ENCODE results near the gene CATSPER1. TPM values are rescaled to one million over a fixed set of nuclear protein-coding genes. Genes with fewer than 3 reads are reported as not detected.

Gene CATSPER1
- total RNA-seq, 4 donors from 2014 or later: not detected

DNA sequence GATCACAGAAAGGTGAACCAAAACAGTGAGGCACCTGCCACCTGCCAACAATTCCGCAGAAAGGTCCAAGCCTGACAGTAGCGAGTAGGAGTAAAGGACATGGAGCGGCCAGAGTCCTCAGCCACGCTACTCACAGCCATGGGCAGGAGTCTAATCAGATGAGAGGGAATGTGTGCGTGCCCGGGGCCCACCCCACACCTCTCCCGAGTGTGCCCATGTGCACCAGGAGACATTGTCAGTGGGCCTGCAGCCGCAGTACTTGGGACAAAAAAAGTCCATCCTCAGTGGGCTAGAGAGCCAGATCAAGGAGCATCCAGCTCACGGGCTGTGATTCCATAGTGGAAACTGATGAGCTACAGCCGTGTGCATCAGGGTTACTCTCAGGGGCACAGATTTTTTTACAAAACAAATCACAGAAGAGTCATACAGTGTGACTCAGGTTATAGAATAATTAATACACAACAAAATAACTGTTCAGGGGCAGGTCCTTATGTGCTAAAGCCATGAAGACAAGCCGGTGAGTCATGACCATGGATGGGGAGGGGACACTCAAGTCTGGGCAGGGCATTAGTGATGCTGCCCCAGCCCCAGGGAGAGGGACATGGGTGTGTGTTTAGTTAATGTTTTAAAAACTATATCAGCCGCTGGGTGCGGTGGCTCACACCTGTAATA, 52.7 kb downstream of the CATSPER1 start:
- Histone ChIP-seq H3K9me3 (no peaks in the 10 kb centered on the region), H3K27me3 (no peaks in the 10 kb centered on the region), H3K4me3 (no peak overlapping the region), H3K4me1 (no peaks in the 10 kb centered on the region), H3K36me3 (peaks cover 0 to 67% (median 0%) of the 10 kb centered on the region in 3 donors), H3K27ac (no peak overlapping the region)
- TF ChIP-seq CTCF (IDR thresholded peaks at IDR 0.05) (no peak), POLR2A (IDR thresholded peaks at IDR 0.05) (no peak)
- DNase-seq: no peak

- no peaks in the 10 kb centered on the region for H3K27me3 ChIP-seq
- TF ChIP-seq POLR2A (IDR thresholded peaks at IDR 0.05) (no peak), CTCF (IDR thresholded peaks at IDR 0.05) (no peak)
- peaks cover 0 to 67% (median 0%) of the 10 kb centered on the region in 3 donors for H3K36me3 ChIP-seq
- no peak overlapping the region for H3K4me3 ChIP-seq
- no peak for DNase-seq
- no peaks in the 10 kb centered on the region for H3K4me1 ChIP-seq
- H3K27ac ChIP-seq: no peak overlapping the region
- no peaks in the 10 kb centered on the region for H3K9me3 ChIP-seq
Observed at GRCh38 chr11:65972116-65972515, 54.2 kb downstream of the CATSPER1 start.

GRCh38 chr11:65968600-65969482, 57.4 kb downstream of the CATSPER1 start:
- Histone ChIP-seq H3K4me3 (no peak overlapping the region), H3K27ac (no peak overlapping the region), H3K27me3 (no peaks in the 10 kb centered on the region), H3K4me1 (peaks cover 0 to 1% (median 0%) of the 10 kb centered on the region in 4 donors), H3K9me3 (no peaks in the 10 kb centered on the region), H3K36me3 (peaks cover 0 to 86% (median 0%) of the 10 kb centered on the region in 3 donors)
- no peak for TF ChIP-seq POLR2A (IDR thresholded peaks at IDR 0.05)
- TF ChIP-seq CTCF (IDR thresholded peaks at IDR 0.05): no peak
- DNase-seq: no peak

DNA sequence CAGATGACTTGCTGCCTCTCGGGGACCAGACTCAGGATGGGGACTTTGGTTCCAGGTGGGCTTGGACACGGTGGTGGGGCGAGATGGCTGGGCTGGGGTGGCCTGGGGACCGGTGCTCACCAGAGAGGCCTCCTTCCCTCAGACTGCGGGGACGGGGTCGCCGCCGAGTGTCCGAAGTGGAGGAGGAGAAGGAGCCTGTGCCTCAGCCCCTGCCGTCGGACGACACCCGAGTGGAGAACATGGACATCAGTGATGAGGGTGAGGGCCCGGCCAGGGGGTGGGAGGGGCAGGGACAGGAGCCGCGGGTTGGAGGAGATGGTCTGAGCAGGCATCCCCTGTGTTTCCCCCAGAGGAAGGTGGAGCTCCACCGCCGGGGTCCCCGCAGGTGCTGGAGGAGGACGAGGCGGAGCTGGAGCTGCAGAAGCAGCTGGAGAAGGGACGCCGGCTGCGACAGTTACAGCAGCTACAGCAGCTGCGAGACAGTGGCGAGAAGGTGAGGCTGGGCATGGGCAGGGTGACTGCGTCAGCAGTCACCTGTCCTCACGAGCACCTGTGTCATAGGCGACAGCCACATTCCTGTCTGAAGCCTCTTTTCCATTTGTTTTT, 58.8 kb downstream of the CATSPER1 start:
- no peaks in the 10 kb centered on the region for H3K9me3 ChIP-seq
- TF ChIP-seq POLR2A (IDR thresholded peaks at IDR 0.05): no peak
- no peak for TF ChIP-seq CTCF (IDR thresholded peaks at IDR 0.05)
- peaks cover 0 to 78% (median 0%) of the 10 kb centered on the region in 3 donors for H3K36me3 ChIP-seq
- H3K27me3 ChIP-seq: no peaks in the 10 kb centered on the region
- H3K4me1 ChIP-seq: peaks cover 6 to 15% (median 12%) of the 10 kb centered on the region in 4 donors
- no peak overlapping the region for H3K27ac ChIP-seq
- no peak for DNase-seq
- H3K4me3 ChIP-seq: no peak overlapping the region

Other genes with a start within 250 kb of the CATSPER1 start
- gene AP5B1, start 245.5 kb downstream of the CATSPER1 start, total RNA-seq: 10 to 100 TPM; 14.9 to 35.8 (median 35.0) TPM
- gene OVOL1, start 239.4 kb downstream of the CATSPER1 start, total RNA-seq: 10 to 100 TPM; 14.9 to 33.2 (median 29.8) TPM
- 1 to 10 TPM in 3 of 4 donors, not detected in 1; 1.7 to 6.7 (median 6.4) TPM for gene SNX32, start 192.5 kb downstream of the CATSPER1 start, total RNA-seq
- gene CFL1, start 168.3 kb downstream of the CATSPER1 start, total RNA-seq: 1,000 to 10,000 TPM in 3 of 4 donors, 100 to 1,000 TPM in 1; 961 to 2,313 (median 1,456) TPM
- 100 to 1,000 TPM in 1 of 4 donors, 10 to 100 TPM in 3; 68.3 to 101 (median 78.9) TPM for gene MUS81, start 166.0 kb downstream of the CATSPER1 start, total RNA-seq
- 10 to 100 TPM in 3 of 4 donors, 1 to 10 TPM in 1; 4.4 to 75.1 (median 12.1) TPM for gene EFEMP2, start 153.7 kb downstream of the CATSPER1 start, total RNA-seq
- gene CTSW, start 146.6 kb downstream of the CATSPER1 start, total RNA-seq: 1 to 10 TPM in 2 of 4 donors, not detected in 2; 1.3 to 1.9 TPM
- 100 to 1,000 TPM; 100 to 173 (median 122) TPM for gene FIBP, start 138.0 kb downstream of the CATSPER1 start, total RNA-seq
- gene CCDC85B, start 135.8 kb downstream of the CATSPER1 start, total RNA-seq: 10 to 100 TPM in 1 of 4 donors, 1 to 10 TPM in 3; 3.5 to 12.4 (median 7.4) TPM
- 1 to 10 TPM in 3 of 4 donors, not detected in 1; 1.5 to 7.4 (median 1.7) TPM for gene FOSL1, start 126.1 kb downstream of the CATSPER1 start, total RNA-seq
- 10 to 100 TPM in 2 of 4 donors, 1 to 10 TPM in 2; 8.3 to 20.6 (median 12.1) TPM for gene C11orf68, start 107.4 kb downstream of the CATSPER1 start, total RNA-seq
- 100 to 1,000 TPM in 1 of 4 donors, 10 to 100 TPM in 3; 32.6 to 112 (median 57.5) TPM for gene DRAP1, start 107.1 kb downstream of the CATSPER1 start, total RNA-seq
- not detected for gene TSGA10IP, start 81.0 kb downstream of the CATSPER1 start, total RNA-seq
- gene SART1, start 64.7 kb downstream of the CATSPER1 start, total RNA-seq: 10 to 100 TPM; 14.4 to 61.9 (median 26.4) TPM
- 10 to 100 TPM; 15.1 to 66.0 (median 23.7) TPM for gene EIF1AD, start 24.3 kb downstream of the CATSPER1 start, total RNA-seq
- gene BANF1, start 24.0 kb downstream of the CATSPER1 start, total RNA-seq: 10 to 100 TPM; 25.4 to 42.4 (median 27.7) TPM
- not detected for gene CST6, start 14.5 kb downstream of the CATSPER1 start, total RNA-seq
- gene GAL3ST3, start 22.7 kb upstream of the CATSPER1 start, total RNA-seq: not detected
- 100 to 1,000 TPM; 127 to 340 (median 171) TPM for gene SF3B2, start 25.9 kb upstream of the CATSPER1 start, total RNA-seq
- gene PACS1, start 43.8 kb upstream of the CATSPER1 start, total RNA-seq: 10 to 100 TPM; 10.3 to 52.0 (median 22.3) TPM
- 10 to 100 TPM in 3 of 4 donors, 1 to 10 TPM in 1; 8.3 to 28.0 (median 13.2) TPM for gene KLC2, start 231.2 kb upstream of the CATSPER1 start, total RNA-seq
- 100 to 1,000 TPM in 2 of 4 donors, 10 to 100 TPM in 2; 80.0 to 161 (median 103) TPM for gene RAB1B, start 242.2 kb upstream of the CATSPER1 start, total RNA-seq